Measurements from ENCODE around the gene MAP2K7.

Gene MAP2K7

DNA sequence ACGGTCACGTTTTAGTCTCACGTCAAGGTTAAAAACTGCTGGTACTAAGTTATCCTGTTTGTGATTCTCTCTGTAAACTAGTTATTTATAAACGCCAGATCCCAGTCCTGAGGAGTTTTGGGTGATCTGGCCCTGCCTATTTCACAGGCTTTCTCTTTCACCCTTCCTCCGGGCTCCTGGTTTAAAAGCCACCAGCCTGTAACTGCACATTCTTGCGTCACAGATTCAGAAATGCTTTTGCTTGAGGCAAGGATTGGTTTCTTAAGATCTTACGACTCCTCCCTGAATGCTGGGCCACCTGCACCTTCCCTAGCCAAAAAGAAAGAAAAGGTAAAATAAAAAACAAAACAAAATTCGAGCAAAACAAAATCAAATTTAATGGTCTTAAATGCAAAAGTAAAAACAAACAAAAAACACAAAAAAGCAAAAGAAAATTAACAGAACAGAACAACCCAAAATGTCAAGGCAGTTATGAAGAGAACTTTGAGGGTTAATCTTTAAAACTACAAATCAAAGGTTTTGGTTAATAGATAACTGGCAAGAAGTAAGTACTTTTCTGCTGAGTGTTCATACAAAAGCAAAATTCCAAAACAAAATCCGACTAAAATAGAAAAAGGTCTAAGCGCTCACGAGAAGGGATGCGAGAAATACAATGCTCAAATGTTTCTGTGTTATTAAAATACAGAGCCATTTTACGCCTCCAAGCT lies 58.4 kb downstream of the MAP2K7 start:
- Histone ChIP-seq H3K36me3 (replicated peaks) (peaks cover 34% of the 10 kb centered on the region), H3K4me3 (ENCODE audit: low read depth, low read length) (no peak overlapping the region), H3K27me3 (replicated peaks) (no peaks in the 10 kb centered on the region), H3K27ac (no peak overlapping the region)
- in situ Hi-C loops (cut with HindIII; ENCODE audit: low pct_ligation_motif_present, low sequenced_read_pairs): no loop called here
- no peak for TF ChIP-seq CTCF (IDR thresholded peaks at IDR 0.05; ENCODE audit: low read depth, low read length, missing control alignments)
- DNase-seq: no peak

DNA sequence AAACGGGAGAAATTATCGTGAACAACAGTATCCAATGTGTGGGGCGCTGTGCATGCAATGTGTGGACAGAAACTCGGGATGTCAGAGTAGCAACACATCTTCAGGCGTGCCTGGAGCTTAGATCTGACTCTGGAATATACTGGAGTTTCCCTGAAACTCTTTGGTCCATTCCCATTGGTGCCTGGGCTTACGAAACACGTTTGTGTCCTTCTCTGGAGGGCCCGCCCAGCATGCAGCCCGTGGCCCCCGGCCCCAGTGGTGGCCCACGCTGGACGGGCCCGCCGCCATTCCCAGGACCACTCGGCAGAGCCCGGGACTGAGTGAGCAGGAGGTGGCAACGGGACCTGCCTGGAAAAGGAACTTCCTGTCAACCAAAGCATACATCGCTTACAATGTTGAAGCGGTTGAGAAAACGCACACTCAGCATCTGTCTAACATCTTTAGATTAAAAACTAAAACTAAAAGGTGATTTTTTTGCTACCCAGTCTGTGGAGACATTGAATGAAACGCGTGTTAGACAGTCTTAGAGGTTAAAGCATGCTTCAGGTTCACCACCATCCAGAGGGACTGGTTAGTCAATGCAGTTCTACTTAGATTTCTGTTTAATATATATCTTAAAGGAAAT lies 59.1 kb downstream of the MAP2K7 start:
- Histone ChIP-seq H3K27me3 (replicated peaks) (no peaks in the 10 kb centered on the region), H3K27ac (no peak overlapping the region), H3K4me3 (ENCODE audit: low read depth, low read length) (no peak overlapping the region), H3K36me3 (replicated peaks) (peaks cover 40% of the 10 kb centered on the region)
- no peak for TF ChIP-seq CTCF (IDR thresholded peaks at IDR 0.05; ENCODE audit: low read depth, low read length, missing control alignments)
- no peak for DNase-seq
- in situ Hi-C loops (cut with HindIII; ENCODE audit: low pct_ligation_motif_present, low sequenced_read_pairs): no loop called here

- H3K4me3 ChIP-seq (ENCODE audit: low read depth, low read length): no peak overlapping the region
- no peaks in the 10 kb centered on the region for H3K27me3 ChIP-seq (replicated peaks)
- no peak for TF ChIP-seq CTCF (IDR thresholded peaks at IDR 0.05; ENCODE audit: low read depth, low read length, missing control alignments)
- H3K36me3 ChIP-seq (replicated peaks): peaks cover 40% of the 10 kb centered on the region
- in situ Hi-C loops (cut with HindIII; ENCODE audit: low pct_ligation_motif_present, low sequenced_read_pairs): no loop called here
- DNase-seq: no peak
- H3K27ac ChIP-seq: no peak overlapping the region
Observed at GRCh38 chr19:7963566-7963965, 59.9 kb downstream of the MAP2K7 start.

Measured in brain microvascular endothelial cell (primary cell).